Hematopoietic multipotent progenitor cell treated with erythropoietin and hydrocortisone succinate and interleukin-3 and kit ligand, for 17 days (in vitro differentiated cells): ENCODE measurements around the gene ASAP2.

Experiments used
- DNase-seq: peaks from one replicate; pipeline ENCODE4 v3.0.0-alpha.2; 2015; ENCODE audit warnings: low spot score

Gene ASAP2

GRCh38 chr2:9347411-9347881 lies 140.8 kb downstream of the ASAP2 start:
- DNase-seq: no peak

- no peak for DNase-seq
Measured at GRCh38 chr2:9354318-9354717, 147.7 kb downstream of the ASAP2 start.

DNA sequence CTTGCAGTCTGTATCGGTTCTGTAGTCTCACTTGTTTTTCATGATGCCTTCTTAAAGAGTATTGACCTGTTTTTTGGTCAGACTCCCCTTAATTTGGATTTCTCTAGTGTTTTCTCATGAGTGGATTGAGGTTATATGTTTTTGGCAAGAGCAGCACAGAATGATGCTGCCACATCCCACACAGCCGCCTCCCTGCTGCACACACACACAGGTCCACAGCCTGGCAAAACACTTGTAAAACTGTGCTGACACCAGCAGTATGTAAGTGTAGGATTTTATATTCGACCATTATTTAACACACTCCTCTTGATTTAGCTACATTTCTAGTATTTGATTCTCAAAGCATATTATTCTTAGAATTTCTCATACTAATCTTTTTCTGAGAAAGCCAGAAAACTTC lies 148.7 kb downstream of the ASAP2 start:
- DNase-seq: no peak

DNA sequence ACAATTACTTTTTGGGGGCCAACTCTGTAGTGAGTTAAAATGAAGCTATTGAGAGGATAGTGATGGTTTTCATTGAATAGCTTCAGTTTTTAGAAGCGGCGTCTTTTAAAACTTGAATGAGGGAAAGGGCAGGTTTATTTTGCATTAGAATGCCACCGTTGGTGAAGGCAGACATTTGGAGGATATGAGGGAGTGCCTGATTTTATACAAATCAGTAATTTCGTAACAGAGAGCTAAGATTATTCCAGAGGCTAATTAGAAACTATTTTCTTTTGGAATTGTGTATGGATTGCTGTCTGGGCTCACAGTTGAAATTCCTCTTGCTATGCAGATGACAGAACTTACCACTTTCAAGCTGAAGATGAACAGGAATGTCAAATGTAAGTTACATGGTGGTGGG lies 149.1 kb downstream of the ASAP2 start:
- no peak for DNase-seq

DNA sequence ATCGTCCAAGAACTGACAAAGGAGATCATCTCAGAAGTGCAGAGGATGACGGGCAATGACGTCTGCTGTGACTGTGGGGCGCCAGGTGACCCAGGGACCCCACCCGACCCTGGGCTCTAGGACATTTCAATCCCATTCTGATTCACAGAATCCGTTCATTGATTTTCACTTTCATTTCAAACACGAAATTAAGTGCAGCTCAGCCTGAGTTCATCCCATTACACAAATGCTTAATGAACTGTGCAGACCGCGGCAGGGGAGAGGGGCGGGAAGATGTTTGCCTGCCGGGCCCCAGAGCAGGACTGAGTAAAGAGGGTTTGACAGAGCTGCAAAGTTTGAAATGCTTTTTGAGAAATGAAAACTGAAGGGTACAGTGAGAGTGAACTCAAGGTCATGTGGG lies 149.6 kb downstream of the ASAP2 start:
- DNase-seq: no peak

- DNase-seq: no peak
Measured at GRCh38 chr2:9358846-9359245, 152.2 kb downstream of the ASAP2 start.

DNA sequence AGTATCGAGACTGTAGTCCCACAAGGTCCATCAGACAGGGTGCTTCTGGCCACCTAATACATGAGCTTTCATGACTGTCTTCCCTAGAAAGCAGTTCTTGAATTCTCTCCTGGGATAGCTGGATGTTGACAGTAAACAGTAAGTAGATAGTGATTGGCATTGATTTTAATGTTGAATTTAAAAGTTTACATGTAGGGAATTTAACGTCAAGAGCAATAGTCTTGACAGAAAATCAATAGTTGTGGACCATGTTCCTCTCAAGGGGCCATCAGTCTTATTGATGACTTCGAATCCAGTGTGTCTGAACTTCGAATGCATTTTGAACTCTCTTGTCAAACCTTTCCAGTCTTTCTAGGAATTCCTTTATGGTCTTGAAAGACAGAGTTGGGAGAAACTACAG lies 152.9 kb downstream of the ASAP2 start:
- no peak for DNase-seq

DNA sequence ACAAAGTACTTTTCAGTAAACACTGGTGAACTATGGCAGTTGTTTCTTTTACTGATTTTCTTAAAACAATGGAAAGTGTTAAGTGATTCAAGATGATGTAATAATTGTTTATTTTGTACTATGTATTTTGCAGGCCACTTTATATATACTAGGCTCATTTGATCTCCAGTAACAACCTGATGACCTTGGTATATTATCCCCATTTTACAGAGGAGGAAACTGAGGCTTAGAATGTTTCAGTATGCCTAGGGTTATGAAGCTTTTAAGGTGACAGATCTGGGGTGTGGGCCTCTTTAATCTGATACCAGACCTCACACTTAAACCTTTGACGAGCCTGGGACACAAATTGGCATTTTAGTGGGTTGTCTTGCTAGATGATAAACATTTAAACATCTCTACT lies 153.5 kb downstream of the ASAP2 start:
- no peak for DNase-seq

- no peak for DNase-seq
Measured at GRCh38 chr2:9360701-9361100, 154.1 kb downstream of the ASAP2 start.

DNA sequence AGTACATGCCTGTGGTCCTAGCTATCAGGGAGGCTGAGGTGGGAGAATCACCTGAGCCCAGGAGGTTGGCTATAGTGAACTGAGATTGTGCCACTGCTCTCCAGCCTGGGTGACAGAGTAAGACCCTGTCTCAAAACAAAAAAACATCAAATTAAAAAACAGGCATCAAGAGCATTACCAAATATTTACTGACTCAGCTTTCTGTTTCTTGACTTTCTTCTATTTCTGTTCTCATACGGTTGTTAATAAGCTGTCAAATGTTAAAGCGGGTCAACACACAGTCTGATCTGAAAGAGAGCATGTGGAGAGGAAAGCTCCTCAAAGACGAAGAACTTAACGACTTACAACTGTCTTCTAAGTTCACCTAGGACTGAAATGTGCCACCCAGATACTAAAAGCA lies 157.8 kb downstream of the ASAP2 start:
- DNase-seq: no peak

GRCh38 chr2:9364791-9365497 lies 158.3 kb downstream of the ASAP2 start:
- DNase-seq: no peak

GRCh38 chr2:9365498-9366019 lies 158.9 kb downstream of the ASAP2 start:
- no peak for DNase-seq

GRCh38 chr2:9366026-9366425 lies 159.4 kb downstream of the ASAP2 start:
- DNase-seq: no peak

- no peak for DNase-seq
Measured at GRCh38 chr2:9370746-9371145, 164.1 kb downstream of the ASAP2 start.

DNA sequence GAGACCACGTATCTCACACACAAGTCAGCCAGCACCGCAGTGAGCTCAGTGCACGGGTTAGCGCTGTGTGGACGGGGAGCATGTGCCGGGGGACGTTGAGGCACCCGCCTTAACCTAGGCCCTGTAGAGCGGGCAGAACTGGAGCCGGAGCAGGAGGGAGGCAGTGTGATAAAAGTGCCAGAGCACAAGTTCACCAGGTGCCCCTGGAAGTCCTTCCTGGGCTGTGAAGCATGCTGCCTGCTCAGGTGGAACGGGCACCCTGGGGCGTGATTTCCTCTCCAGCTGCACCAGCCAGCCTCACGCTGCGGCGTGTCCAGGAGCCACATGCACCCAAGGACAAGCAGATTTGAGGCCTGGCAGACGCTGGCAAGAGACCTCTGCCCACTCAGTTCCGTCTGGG lies 166.4 kb downstream of the ASAP2 start:
- no peak for DNase-seq

GRCh38 chr2:9373476-9373875 lies 166.9 kb downstream of the ASAP2 start:
- no peak for DNase-seq

GRCh38 chr2:9374071-9374730 lies 167.6 kb downstream of the ASAP2 start:
- no peak for DNase-seq

DNA sequence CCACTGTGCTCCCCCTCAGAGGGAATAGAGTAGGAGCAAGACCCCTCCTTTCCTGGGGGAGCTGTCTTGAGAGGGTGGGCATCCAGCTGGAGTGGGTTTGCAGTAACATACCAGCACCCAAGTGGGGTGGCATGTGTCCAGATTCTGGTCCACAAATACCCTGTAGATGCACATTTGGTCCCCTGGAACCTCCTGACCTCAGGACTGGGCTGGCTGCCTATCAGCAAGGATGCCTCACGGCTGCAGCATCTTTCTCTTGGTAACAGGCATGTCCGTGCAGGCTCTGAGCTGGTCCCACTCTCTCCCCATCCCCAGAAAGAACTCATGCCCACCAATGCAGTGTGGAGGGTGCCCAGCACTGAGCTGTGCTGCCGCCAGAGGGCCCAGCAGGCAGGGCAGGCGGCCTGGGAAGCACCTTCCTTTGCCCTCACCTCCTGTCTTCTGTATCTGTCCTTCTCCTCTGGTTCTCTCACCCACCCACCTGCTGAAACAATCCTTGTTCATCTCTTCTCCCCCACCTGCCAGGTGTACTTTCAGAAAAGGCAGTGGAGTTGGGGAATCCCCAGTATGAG lies 169.3 kb downstream of the ASAP2 start:
- DNase-seq: no peak

GRCh38 chr2:9377461-9378097 lies 171.0 kb downstream of the ASAP2 start:
- no peak for DNase-seq

DNA sequence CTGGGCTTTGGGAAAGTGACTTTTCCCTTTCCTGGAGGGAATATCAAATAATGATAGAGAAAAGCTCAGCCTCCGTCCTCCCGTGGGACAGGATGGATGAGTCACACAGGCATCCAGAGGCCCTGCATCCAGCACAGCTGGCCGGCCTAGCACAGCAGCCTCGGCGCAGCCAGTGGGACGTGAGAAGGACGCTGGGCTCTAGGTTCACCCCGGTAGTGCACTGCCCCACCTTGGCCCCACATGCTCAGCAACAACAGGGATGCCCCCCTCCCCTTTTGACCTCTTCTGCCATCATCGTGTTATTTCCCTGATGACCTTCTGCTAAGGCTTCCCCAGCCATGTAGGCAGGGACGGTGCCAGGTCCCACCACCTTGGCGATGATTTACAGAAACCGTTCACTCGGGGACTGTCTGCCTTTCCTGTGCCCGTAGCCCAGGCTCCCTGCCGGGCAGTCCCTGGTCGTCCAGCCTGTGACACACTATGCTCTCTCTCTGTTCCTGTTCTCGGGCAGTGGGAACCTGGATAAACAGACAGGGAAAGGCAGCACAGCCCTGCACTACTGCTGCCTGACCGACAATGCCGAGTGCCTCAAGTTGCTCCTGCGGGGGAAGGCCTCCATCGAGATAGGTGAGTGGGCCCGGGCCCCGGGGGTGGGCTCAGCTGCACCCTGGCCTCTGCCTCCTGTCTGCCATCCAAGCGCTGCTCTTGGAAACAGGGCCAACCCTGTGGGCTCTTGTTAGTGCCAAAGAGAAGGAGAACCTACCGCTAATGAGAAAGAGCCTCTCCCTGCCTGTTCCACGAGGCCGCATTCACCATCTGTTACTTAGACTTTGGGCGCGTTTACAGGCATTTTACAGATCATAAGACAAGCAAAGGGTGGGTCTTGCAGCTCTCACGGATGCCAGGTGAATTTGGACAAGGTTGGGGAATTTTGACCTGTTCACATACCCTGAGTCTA lies 172.1 kb downstream of the ASAP2 start:
- DNase-seq: no peak

DNA sequence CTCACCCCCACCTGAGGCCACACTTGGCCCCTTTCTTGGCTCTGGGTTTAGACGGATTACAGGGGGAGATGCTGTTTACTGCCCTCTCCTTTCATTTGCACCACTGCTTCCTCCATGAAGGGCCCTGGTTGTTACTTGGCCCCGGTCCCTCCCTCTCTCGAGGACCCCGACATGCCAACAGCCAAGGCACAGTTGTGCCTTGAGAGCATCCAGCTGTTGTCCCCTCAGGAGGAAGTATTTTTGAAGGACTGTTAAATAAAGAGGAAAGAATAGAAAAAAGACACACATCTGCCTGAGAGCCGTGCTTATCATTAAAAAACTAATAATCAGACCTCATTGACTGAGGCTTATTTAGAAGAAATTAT lies 172.8 kb downstream of the ASAP2 start:
- DNase-seq: no peak
